Superior temporal gyrus (tissue), 1 donor: ENCODE measurements around the gene GNAQ.
A peak's percentile ranks its signal among the peaks of the same experiment; 100 is the strongest.

Experiments used
- DNase-seq: peaks from one replicate; pipeline ENCODE4 v3.0.0-alpha.2; 2016; ENCODE audit errors: extremely low spot score

GNAQ gene

GRCh38 chr9:78003730-78004129 lies 27.9 kb downstream of the GNAQ start:
- no peak for DNase-seq

DNA sequence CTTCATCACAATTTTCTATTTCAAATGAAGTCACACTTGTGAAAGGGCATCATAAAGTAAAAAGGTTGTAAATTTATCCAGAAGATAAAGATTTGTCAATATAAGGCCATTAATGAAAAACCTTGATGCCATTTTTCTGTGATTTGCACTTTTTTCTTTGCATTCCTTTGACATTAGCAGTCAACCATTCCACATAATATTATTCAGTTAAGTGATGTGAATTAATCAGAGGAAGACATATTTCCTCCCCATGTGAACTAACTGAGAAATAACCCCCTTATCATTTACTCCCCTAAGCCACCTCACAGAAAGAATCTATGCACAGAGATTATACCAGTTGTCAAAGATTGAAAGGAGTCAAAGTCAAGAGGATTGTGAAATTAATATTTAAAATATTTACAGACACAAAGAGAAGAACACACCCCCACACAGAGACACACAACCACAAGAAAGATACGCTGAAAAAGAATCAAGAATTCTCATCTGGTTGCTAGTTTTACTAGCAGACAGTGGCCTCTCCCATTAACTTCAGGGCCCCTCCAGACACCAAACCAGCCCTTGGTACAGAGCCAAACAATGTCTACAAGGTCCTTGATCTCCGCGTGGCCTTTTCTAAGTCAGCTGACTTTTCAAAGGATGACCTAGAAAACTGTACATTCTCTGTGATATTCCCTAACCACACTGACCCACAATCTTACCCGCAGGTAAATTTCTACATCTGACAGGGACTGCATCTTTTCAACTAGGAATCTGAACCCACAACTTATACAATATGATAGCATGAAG lies 29.5 kb downstream of the GNAQ start:
- DNase-seq = no peak

GRCh38 chr9:78000221-78000620 lies 31.4 kb downstream of the GNAQ start:
- DNase-seq = no peak

DNA sequence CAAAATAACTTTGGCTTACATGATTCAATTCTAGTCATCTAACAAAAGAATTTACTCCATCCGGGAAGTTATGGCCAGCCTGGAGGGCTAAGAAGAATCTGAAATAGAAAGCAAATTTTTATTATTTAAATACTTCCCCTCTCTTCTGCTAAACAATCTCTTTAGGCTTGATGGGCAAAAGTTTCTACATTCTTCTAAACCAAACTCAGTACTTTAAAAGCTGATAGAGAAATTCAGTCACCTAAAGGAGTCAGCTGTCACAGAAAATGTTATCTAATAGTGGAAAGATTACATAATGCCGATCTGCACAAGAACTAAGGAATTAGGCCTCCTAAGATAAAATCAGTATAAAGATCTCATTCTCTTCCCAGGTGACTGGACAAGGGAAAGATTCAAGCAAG lies 32.4 kb downstream of the GNAQ start:
- DNase-seq = no peak

DNA sequence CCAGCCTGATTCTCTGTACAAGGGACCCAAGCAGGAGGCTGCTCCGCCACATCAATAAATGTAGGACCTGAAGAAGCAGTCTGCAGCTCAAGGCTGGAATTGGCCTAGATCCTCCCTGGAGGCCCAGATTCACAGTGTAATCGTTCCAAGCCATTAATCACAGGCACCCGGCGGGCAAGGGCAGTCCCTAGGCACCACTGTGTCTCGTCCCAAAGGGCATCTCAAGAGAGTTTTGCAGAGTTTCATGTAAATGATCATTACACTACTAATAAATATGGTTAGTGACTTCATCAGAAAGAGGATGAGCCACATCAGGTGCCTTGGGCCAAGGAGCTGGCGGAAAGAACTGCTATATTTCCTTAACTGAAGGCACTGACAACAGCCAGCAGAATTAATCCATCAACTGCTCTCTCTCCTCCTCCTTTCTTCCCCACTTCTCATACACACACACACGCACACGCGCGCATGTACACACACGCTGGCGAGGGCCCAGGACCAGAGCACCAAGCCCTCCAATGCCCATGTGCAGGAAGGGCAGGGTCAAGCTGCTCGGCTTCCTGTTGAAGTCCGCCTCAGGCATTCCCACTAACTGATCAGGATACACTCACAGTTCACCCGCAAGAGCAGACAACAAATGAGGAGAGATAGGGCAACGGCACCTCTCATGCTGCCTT lies 33.9 kb downstream of the GNAQ start:
- DNase-seq = no peak

DNA sequence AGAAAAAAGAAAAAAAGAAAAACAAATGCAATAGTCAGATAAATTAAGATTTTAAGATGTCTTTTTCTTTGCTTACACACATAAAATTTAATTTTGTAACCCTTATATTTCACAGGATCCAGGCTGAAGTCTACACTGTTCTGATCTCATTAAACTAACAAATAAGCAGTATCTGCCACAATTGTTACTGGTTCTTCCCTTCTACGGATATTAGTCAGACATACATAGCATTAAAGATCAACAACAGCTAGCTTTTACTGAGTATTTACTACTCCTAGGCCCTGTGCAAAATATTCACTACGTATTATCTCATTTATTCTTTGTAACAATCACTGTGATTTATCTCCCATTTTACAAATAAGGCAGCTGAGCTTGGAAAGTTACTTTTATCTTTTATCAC lies 34.9 kb downstream of the GNAQ start:
- DNase-seq = no peak

DNA sequence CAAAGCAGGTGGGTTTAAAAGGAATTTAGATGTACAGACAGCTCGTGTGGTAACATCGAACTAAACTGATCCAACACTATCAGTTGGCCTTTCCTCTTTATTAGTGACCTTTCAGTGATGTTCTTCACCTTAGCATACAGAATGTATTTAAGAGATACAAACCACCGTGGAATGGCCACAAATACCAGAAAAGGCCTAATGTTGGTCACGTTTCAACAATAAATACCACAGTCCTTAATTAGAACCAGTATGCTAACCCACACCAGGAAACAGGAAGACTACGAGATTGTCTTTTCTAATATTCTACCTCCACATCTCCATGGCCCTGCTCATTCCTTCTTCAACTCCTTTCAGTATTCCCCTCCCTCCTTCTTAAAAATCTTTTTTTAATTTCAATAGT lies 40.4 kb downstream of the GNAQ start:
- DNase-seq = no peak

GRCh38 chr9:77989909-77990308 lies 41.7 kb downstream of the GNAQ start:
- no peak for DNase-seq

DNA sequence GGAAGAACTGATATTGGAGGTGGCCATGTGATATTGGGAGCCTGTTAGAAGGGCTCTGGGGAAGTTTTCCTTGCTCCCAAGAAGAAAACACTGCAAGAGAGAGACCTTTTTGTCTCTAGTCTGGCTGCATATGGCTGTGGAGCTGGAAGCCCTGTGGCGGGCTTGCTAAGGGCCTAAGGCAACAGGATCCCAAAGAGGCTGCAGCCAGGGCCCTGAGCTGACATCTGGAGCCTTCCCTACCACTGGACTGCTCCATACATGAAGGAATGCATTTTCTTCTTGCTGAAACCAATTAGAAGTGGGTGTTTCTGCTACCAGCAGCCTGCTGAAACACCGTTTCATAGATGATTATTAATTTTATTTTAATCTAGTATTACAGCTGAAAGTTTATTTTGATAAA lies 42.2 kb downstream of the GNAQ start:
- no peak for DNase-seq

DNA sequence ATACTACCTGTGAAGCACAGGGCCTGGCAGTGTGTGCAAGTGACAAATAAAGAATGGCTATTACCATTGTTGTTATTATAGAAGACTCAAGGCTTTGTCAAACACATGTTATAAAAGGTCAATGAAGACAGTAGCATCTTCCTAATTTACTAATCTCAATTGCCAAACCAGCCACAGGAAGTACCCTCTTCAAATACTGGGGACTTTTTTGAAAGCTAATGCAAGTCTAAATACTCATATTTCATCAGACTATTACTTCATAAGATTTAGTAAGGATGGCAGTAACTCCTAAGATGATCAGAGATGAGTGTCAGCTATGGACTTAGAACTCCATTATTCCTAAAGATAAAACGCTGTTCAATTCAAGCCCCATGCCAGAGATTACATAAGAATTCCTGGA lies 43.0 kb downstream of the GNAQ start:
- DNase-seq = no peak

DNA sequence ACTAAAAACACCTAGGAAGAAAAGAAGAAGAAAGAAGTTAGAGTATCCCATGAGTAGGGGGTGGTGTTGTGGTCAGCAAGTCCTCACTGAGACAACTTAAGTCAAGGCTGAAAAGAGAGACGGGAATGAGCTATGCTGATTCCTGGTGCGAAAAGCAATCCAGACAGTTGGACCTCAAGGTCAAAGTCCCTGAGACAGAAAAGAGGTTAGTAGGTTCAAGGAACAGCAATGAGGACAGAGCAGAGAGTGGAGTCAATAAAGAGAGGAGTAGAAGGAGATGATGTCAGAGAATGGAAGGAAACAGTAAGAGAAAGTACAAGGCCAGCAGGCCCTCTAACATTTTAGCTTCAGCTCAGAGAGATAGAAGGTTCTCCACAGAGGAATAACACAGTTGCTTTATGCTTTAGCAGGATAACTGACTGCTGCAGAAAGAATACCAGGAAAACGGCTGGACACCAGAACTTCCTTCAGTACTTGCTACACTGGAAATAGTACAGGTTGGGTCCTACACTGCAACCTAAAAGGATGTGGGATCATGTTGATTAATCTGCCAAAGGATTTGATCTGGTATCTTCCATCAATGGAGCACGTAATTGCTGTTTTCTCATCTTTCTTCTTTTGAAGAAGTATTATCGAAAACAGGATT lies 43.6 kb downstream of the GNAQ start:
- DNase-seq = no peak

GRCh38 chr9:77987081-77987656 lies 44.4 kb downstream of the GNAQ start:
- no peak for DNase-seq

- DNase-seq = no peak
These were observed 45.6 kb downstream of the GNAQ start for GRCh38 chr9:77985996-77986395.

DNA sequence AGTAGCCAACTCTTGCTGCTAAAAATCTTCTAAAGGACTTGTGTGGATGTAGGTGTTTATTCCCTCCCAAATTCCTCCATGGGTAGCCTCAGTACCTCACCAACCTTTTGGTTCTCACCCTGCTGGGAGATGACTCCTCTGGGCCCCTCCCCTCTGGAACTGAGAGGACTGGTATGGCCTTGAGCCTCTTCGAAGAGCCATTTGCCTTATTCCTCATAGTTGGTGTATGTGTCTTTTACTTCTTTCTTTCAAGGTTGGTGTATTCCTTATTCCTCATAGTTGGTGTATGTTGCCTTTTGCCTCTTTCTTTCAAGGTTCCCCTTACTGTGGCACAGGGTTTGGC lies 48.3 kb downstream of the GNAQ start:
- no peak for DNase-seq

GRCh38 chr9:77982581-77983319 lies 48.9 kb downstream of the GNAQ start:
- no peak for DNase-seq

- DNase-seq = no peak
These were observed 49.7 kb downstream of the GNAQ start for GRCh38 chr9:77981907-77982306.

- no peak for DNase-seq
These were observed 50.3 kb downstream of the GNAQ start for GRCh38 chr9:77981332-77981731.

DNA sequence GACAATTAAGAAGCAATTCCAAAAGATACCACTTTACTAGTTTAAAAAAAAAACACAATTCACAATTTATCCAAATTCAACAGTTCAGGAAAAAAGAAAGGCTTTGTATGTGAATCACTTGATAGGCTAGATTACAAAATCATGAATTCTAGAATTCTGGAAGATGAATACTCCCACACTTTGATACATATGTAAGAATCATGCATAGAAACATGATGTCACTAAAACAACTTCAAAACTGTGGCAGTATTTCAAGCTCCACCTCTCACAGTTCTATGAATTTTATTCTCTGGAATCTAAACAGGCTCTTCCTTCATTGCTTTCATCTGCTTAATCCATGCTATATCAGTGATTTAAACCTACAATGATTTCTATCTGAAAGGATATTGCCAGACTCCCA lies 51.0 kb downstream of the GNAQ start:
- DNase-seq = peak; percentile 66

GRCh38 chr9:77978086-77978781 lies 53.4 kb downstream of the GNAQ start:
- no peak for DNase-seq

DNA sequence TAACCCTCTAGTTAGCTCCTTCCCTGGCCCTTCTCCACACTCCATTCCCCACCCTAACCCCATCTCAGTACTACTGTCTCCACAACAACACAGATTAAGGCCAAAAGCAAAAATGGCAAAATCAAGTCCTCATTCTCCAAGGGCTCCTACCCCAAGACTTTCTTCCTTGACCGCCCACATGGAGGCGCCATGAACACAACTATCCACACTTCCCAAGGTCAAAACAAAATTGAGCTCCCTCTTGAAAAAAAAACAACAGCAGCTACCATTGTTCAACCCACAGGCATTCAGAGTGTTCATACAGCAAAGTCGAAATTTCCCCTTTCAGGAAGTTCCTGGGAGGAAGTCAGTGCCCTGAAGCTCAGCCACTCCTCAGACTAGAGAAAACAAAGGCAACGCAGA lies 54.4 kb downstream of the GNAQ start:
- DNase-seq = peak; percentile 88

GRCh38 chr9:77975806-77976205 lies 55.8 kb downstream of the GNAQ start:
- DNase-seq = no peak
